EH (cell line): Measurements from ENCODE around the gene EZH2.

ENCODE experiments used
- DNase-seq: peaks from one replicate; pipeline ENCODE4 v3.0.0-alpha.2; 2015; ENCODE audit warnings: low read depth

The EZH2 gene

GRCh38 chr7:148806187-148806586, 77.9 kb downstream of the EZH2 start:
- DNase-seq = no peak

GRCh38 chr7:148804343-148805235, 79.5 kb downstream of the EZH2 start:
- DNase-seq = no peak

GRCh38 chr7:148803094-148803493, 81.0 kb downstream of the EZH2 start:
- DNase-seq = no peak

- no peak for DNase-seq
Measured at GRCh38 chr7:148802101-148802493, 82.0 kb downstream of the EZH2 start.

- no peak for DNase-seq
Measured at GRCh38 chr7:148800677-148801076, 83.4 kb downstream of the EZH2 start.

GRCh38 chr7:148799893-148800555, 84.1 kb downstream of the EZH2 start:
- DNase-seq = no peak

GRCh38 chr7:148796841-148797240, 87.2 kb downstream of the EZH2 start:
- no peak for DNase-seq

GRCh38 chr7:148794476-148794875, 89.6 kb downstream of the EZH2 start:
- no peak for DNase-seq

- no peak for DNase-seq
Measured at GRCh38 chr7:148793590-148793989, 90.5 kb downstream of the EZH2 start.

GRCh38 chr7:148791546-148791945, 92.5 kb downstream of the EZH2 start:
- DNase-seq = no peak

GRCh38 chr7:148790850-148791249, 93.2 kb downstream of the EZH2 start:
- no peak for DNase-seq

GRCh38 chr7:148790131-148790726, 93.9 kb downstream of the EZH2 start:
- DNase-seq = no peak

- no peak for DNase-seq
Measured at GRCh38 chr7:148789220-148789619, 94.9 kb downstream of the EZH2 start.

- no peak for DNase-seq
Measured at GRCh38 chr7:148787571-148788295, 96.4 kb downstream of the EZH2 start.

- no peak for DNase-seq
Measured at GRCh38 chr7:148783801-148784527, 100.1 kb downstream of the EZH2 start.

- DNase-seq = no peak
Measured at GRCh38 chr7:148782757-148783456, 101.2 kb downstream of the EZH2 start.

- no peak for DNase-seq
Measured at GRCh38 chr7:148774471-148774870, 109.6 kb downstream of the EZH2 start.

- DNase-seq = peak; percentile 18
Measured at GRCh38 chr7:148773334-148773733, 110.8 kb downstream of the EZH2 start.

- peak; percentile 94 for DNase-seq
Measured at GRCh38 chr7:148772297-148773089, 111.6 kb downstream of the EZH2 start.

- DNase-seq = no peak
Measured at GRCh38 chr7:148770004-148770403, 114.1 kb downstream of the EZH2 start.
